CD4-positive, alpha-beta T cell treated with Interleukin-2 at 100 ng/mL for 4 hours (primary cell): ENCODE measurements around the gene SMC5.
"Not testable (repeated sequence)": the region's sequence is repeated elsewhere in the genome, so short reads cannot be mapped to it uniquely, and the experiment has no call there.

Experiments
- DNase-seq: peaks from one replicate; pipeline ENCODE4 v3.0.0-alpha.2; 2020; ENCODE audit warnings: low spot score

Gene SMC5

DNA sequence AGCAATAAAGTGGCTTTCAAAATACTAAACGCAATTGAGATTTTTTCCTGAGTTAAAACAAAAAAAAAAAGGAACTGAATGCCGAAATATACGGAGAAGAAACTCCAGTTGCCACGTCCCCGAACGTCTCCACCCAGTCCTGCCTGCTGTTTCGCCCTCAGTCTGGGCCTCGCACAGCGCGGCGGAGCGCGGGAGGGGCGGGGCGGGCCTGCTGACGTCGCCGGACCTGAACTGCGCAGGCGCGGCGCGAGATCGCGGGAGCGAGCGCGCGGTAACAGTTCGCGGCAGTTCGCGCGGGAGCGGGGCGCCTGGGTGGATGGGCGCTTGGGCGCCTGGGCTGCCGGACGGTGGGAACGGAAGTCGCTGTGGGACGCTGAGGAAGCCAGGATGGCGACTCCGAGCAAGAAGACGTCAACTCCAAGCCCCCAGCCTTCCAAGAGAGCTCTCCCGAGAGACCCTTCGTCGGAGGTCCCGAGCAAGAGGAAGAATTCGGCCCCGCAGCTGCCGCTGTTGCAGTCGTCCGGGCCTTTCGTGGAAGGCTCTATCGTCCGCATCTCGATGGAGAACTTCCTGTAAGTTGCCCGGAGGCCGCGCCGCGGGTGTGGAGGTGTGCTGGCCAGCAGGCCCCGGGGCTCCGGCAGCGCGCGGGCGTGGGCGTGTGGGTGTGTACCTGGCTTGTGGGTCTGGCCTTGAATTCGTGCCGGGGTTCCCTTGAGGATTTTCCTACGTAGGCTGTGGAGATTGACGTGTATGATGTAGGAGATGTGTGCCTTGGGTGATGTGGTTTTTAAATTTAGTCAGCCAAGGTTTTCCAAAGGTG, at the start of gene SMC5:
SMC5 (plus strand) TSS at position 287 of the 820 bp plus-strand sequence; CDS start at position 388, 101 bp downstream.
- peak; percentile 91 for DNase-seq

DNA sequence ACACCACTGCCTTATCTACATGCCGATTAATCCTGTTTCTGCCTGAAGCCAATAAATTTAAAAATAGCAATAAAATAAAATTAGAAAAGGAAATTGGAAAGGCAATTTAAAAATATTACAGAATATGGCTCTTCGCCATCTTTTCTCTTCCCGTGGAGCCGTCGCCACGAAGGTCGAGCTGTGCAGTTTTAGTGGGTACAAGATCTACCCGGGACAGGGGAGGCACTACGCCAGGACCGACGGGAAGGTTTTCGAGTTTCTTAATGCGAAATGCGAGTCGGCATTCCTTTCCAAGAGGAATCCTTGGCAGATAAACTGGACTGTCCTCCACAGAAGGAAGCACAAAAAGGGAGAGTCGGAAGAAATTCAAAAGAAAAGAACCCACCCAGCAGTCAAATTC, 41.7 kb upstream of the SMC5 start:
- DNase-seq = no peak

DNA sequence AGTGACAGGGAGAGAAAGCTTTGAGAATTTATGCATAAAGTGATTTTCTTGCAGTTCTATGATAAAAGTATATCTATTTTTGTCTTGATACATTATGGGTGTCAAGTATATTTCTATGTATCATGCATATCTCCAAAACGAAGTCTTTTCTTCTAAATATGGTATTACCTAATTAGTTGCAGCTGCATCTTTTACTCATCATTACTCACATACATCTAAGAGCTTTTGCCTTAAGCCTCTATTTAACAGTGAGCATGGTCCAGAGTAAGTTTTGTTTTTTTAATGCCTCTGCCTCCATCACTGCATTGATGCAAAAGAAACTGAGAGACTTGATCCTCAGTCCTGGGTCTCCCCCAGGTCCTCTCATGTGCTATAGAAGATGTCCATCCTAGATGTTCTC, 40.0 kb upstream of the SMC5 start:
- no peak for DNase-seq

DNA sequence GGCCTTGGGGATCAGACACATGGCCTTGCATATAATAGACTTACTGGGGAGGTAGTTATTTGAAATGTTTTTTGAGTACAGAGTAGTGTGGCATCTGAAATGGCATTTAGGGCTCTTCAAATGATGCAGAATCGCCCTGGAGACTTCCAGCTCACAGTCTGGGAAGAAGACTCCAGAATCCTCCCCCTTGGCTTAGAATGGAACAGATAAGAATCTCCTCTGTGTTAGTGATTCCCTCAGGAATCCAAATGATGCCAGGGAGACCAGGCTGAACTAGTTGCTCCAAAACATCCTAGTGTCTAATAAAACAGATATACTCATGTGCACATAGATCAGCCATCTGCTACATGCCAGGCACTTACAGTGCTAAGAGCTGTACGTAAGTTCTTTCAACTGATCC, 38.6 kb upstream of the SMC5 start:
- no peak for DNase-seq

DNA sequence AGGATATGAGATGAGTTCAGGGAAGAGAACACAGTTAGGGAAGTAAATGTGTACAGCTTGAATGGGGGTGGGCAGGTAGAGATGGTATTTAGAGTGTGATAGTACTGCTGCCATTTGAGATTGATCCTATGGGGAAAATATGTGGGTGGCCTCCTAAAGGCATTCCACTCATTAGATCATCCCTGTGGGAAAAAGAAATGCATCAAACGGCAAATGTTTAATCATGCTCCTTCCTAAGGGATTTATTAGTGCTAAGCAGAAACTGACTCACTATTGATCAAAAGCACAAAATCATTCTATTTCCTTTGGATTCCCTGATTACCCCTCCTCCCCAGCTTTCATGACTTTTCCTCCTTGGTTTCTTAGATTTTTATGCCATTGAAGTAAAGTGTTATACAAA, 36.4 kb upstream of the SMC5 start:
- DNase-seq = no peak

DNA sequence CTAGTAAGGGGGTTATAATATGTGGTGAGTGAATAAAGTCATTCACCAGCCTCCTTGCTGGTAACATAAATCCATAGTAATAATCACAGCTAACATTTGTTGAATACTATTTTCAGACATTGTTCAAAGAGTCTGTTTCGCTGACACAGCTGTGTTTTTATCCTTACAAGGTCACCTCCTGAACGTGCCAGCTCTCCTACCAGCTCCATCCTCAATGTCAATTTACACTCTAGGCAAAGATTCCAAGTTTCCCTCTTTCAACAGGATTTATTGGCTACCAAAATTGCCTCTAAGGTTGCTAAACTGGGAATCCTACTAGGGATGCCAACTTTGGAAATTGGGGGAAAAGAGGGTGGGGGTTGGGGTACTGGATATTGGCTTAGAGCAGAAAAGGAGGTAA, 30.7 kb upstream of the SMC5 start:
- DNase-seq = no peak

DNA sequence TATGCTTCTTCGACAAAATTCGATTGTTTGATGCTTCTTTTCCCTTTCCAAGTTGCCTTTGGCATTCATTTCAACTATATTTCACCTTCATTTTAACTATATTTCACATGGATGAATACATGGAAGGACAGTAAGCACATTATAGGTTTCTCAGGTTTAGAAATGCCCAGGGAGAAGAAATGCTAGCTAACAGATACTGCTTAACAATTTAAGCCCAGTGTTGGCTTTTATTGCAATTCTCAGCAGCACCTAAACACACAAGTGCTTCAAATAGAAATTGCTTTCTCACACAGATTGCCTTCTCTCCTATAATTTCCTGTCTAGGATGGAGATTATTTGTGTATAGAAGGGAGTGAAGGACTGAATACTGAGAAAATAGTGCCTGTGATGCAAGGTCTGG, 30.2 kb upstream of the SMC5 start:
- no peak for DNase-seq

DNA sequence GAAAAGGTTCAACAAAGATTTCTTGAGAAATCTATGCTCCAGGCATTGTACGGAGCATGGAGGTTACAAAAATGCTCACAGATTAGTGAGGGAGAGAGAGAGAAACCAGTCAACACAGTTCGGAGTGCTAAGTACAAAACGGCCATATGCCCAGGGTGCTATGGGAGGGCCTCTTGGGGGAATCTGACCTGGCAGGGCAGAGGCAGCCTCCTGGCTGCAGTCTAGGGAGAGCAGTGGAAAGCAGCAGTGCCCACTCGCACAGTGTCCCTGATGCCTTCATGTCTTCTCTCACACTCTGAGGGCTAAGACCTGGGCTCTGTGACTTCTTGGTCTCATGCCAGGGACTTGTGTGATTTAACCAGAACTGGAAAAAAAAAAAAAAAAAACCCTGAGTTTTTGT, 29.8 kb upstream of the SMC5 start:
- DNase-seq = no peak

DNA sequence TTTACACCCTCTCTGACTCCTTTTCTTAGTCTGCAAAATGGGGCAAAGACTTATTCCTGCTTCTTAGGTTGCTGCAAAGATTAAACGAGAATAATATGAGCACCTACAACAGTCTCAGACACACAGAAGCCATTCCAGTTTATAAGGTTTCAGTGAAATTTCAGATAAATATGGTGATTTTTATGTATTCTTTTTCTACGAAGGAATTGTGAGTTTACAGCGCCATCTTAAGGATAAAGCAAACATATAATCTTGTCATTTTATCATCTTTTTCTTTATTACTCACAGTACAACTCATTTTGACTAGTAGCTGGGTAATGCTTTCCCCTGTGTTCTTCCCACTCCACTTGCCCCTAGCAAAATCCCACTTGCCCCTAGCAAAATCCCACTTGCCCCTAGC, 29.2 kb upstream of the SMC5 start:
- no peak for DNase-seq

DNA sequence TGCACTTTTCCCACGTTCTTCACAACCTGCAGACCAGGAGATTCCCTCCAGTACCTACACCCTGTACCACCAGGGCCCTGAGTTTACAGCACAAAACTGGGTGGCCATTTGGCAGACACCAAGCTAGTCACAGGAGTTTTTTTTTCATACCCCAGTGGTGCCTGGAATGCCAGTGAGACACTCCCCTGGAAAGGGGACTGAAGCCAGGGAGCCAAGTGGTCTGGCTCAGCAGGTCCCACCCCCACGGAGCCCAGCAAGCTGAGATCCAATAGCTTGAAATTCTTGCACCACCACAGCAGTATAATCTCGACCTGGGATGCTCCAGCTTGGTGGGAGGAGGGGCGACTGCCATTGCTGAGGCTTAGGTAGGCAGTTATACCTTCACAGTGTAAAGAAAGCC, 26.3 kb upstream of the SMC5 start:
- no peak for DNase-seq

DNA sequence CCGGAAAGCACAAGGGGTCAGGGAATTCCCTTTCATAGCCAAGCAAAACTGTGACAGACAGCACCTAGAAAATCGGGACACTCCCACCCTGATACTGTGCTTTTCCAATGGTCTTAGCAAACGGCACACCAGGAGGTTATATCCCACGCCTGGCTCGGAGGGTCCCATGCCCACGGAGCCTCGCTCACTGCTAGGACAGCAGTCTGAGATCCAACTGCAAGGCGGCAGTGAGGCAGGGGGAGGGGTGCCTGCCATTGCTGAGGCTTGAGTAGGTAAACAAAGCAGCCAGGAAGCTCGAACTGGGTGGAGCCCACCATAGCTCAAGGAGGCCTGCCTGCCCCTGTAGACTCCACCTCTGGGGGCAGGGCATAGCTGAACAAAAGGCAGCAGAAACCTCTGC, 24.6 kb upstream of the SMC5 start:
- not testable (repeated sequence) for DNase-seq

DNA sequence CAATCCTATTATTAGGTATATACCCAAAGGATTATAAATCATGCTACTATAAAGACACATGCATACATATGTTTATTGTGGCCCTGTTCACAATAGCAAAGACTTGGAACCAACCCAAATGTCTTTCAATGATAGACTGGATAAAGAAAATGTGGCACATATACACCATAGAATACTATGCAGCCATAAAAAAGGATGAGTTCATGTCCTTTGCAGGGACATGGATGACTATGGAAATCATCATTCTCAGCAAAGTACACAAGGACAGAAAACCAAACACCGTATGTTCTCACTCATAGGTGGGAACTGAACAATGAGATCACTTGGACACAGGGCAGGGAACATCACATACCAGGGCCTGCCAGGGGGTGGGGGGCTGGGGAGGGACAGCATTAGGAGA, 12.8 kb upstream of the SMC5 start:
- DNase-seq = not testable (repeated sequence)

DNA sequence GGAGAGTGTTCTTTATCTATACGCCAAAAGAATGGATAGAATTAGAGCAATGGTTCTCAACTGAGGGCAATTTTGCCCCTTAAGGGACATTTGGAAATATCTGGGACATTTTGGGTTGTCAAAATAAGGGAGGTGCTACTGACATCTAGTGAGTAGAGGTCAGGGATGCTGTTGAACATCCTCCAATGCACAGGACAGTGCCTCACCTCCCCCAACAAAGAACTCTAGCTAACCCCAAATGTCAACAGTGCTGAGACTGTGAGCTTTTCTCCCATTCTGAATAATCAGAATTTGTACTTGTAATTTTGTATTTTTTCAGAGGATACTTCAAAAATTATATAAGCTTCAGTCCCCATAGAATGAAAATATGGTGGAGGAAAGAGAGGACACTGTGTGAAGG, 8.6 kb upstream of the SMC5 start:
- no peak for DNase-seq

DNA sequence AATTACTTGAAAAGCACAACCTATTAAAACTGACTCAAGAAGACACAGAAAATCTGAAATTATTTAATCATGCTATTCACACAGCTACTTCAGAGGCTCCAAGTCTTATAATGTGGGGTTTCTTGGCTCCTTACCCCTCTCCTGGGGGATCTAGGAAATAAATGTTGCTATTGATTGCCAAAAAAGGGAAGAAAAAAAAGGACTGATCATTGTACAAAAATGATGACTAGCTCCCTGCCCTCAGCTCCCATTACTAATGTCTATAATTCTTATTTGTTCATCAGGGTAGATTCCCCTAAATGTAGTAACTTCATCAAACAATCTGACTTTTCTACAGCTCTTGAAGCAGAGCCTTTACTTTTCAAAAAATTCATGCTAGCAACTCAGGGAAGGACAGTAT, 3.3 kb upstream of the SMC5 start:
- no peak for DNase-seq

DNA sequence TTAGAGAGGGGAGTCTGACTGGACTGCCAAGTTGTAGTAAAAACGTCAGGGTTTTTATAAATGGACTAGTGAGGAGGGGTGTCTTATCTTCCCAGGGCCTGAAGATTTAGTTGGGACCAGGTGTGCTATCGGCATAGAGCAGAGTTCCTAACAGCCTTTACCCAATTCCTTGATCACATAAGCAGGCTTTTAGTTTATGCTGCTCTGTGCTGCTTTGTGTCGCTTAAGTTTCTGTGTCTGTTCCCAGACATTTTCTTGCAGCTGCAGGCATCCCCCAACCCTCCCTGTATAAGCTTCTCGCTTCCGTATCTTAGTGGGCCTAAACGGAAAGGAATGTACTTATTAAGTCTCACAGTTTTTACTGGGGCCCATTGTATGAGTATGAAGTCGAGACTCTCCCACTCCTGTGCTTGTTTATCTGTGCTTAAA, 2.6 kb upstream of the SMC5 start:
- no peak for DNase-seq

DNA sequence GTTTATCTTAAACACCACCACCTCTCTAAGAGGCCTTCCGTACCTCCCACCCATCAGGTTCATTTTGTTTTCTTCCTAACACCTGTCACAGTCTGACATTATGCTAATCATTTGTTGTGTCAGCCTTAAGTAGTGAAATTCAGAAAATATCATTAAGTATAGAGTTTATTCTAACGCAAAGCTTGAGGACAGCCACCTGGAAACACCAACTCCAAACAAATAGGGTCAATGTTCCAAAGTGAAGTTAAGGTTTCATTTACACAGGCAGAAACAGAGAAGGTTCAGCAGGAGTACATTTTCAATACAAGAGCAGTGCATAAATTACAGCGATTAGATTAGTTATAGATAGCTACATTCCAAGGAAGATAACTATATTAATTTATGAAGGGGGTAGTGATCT, 1.3 kb upstream of the SMC5 start:
- DNase-seq = no peak

DNA sequence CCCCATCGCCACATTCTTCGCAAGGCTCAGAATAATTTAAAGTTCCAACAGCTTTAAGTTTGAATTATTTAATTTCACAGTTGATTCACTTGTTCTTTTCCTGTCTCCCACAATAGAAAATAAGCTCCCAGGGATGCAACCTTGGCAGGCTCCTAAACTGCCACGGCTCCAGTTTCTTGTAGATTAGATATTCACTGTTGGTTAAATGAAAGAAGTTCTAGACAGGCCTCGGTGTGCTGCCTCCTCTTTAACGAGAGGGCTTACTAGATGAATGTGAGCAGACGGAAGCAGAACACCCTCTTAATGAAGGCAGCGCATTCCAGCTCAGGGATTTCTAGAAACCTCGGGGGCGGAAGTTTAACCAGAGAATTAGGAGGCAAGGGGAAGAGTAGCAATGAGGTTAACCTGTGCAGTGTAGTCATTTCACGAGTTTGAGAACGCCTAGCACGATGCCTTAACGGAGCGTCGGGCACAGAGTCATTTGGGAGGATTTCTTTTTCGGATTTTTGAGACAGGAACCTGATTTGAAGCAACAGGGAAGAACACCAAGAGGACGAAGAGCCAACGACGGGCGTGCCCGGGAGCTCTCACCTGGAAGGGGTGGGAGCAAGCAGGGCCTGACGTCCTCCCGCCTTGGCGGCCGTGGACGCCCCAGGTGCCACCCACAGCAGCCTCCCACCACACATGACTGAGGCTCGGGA, 637 bp upstream of the SMC5 start:
- no peak for DNase-seq

DNA sequence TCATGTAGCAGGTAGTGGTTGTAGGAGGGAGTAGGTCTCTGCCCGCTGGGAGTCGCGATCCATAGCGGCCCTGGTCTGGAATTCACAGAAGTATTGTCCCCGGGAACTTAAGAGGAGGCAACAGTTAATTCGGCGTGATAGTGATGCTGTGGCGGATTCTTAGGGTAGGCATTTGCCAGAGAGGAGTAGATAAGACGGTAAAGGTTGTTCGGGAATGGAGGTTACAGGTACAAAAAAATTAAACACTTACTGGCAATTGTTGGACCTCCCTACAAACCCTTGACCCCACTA, 679 bp downstream of the SMC5 start:
- DNase-seq = no peak

DNA sequence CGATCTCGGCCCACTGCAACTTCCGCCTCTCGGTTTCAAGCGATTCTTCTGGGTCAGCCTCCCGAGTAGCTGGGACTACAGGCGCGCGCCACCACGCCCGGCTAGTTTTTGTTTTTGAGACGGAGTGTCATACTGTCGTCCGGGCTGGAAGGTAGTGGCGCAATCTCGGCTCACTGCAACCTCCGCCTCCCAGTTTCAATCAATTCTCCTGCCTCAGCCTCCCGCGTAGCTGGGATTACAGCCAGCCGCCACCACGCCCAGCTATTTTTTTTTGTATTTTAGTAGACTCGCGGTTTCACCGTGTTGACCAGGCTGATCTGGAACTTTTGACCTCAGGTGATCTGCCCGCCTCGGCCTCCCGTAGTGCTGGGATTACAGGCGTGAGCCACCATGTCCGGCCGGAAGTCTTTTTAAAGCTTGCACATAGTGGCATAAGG, 1.2 kb downstream of the SMC5 start:
- no peak for DNase-seq

DNA sequence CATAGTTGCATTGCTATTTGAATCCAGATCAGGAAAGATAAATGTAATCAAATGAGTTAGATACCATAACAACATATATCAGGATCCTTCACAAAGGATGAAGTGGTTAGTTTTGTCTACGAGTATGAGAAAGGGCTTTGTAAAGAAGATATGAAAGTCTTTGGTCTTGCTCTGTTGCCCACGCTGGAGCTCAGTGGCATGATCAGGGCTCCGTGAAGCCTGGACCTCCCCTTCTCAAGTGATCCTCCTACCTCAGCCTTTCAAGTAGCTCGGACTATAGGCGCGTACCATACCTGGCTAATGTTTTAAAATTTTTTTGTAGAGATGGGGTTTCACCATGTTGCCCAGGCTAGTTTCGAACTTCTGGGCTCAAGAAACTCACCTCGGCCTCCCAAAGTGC, 1.8 kb downstream of the SMC5 start:
- DNase-seq = no peak

DNA sequence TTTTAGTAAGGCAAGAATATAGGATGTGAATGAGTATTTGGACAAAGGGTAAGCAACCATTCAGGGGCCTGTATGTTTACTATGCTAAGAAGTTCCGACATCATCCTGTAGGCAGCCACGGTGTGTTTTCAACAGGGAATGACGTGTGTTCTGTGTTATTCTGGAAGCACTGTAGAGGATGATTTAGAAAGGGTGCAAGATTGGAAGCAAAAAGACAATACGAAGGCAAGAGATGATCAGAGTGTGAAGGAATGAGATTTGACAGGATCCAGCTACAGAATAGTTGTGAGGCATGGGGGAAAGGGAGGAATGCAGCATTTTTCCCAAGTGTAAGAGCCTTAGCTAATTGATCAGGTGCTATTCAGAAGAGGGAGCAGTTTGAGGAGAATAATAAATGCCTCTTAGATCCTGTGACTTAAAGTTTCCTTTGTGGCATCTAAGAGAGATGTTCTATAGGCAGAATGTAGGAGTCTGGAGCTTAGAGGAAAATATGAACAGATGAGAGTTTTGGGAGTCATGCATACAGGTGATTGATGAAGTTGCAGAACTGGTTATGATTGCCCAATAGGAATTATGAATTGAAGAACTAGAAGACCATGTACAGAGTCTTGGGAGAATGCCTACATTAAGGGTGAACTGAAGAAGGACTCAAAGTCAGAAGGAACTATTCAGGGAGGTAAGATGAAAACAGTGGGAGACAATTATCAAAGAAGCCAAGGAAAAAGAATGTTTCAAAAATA, 2.5 kb downstream of the SMC5 start:
- DNase-seq = no peak

DNA sequence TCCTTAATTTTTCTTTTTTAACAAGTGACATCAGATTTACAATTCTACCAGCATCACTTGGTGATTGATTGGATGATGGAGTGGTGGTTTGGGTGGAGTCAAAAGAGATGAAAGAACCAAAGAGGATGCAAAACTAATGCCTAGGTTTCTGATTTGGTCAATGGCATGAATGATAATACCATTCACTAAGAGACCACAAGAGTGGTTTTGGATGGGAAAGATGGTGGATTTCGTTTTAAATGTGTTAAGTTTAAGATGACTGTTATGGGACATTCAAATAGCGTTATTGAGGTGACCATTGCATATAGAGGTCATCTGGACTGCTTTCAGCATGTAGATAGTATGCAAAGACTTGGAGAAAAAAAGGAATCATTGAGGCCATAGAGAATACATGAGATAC, 3.6 kb downstream of the SMC5 start:
- no peak for DNase-seq

DNA sequence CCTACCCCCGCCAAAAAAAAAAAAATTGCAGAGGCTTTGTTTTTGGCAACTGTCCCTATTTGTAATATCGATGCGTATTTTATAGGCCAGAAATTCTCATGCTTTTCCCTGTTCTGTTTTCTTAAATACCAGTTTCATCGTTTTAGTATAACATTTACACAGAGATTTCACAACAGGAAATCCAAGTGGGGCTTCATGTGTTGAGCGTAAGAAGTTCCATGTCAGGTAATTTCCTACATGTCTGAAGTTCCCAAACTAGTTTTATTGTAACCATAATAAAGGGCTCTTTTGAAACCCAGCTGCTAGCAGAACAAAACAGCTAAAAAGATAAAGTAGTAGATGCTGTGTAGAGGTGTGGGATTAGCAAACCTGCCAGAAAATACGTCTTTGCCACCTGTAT, 4.2 kb downstream of the SMC5 start:
- no peak for DNase-seq
